ENCODE results near the gene ADAMTS17.
A peak's percentile ranks its signal among the peaks of the same experiment; 100 is the strongest.

ADAMTS17 gene

DNA sequence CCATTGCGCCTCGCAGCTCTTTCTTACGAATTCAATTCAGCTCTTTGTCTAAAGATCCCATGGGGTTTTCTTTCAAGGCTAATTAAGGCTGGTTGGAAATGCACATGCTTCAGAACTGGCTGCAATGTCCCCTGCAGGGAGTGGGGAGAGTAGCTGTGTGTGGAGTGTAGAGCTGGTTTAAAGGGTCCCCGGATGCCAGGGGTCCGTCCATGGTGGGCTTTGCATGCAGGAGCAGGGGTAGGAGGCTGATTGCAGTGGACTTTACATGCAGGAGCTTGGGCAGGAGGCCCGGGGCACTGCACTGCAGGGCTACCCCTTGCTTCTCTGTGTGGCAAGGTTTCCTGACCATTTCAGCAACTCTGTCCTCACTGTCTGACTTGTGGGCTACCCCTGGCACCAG lies 346.9 kb downstream of the ADAMTS17 start:
- Mint-ChIP-seq H3K27me3 (peaks cover 12% of the 10 kb centered on the region), H3K4me1 (no peaks in the 10 kb centered on the region), H3K27ac (no peak overlapping the region), H3K9me3 (no peaks in the 10 kb centered on the region), H3K36me3 (no peaks in the 10 kb centered on the region), H3K4me3 (no peak overlapping the region)
- ATAC-seq = no peak

DNA sequence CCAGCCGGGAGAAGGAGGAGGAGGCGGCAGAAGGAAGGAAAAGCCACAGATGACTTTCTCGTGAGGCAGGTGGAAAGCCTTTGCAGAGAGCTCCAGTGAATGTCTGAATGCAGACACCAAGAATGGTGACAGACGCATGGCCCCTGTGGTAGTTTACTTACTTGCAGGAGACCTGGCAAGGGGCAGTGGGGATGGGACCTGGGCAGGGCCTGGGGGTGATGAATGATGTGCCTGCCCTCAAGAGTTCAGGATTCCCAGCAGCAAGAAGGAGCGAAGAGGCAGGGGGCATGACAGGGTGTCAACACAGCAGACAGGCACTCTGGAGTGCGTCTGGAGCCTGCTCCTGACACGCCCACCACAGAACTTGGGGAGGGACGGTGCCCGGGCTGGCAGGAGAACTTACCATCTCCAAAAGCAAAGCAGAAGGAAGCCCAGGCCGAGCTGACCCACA lies 348.1 kb downstream of the ADAMTS17 start:
- no peak for ATAC-seq
- Mint-ChIP-seq H3K9me3 (no peaks in the 10 kb centered on the region), H3K27ac (no peak overlapping the region), H3K27me3 (peaks cover 12% of the 10 kb centered on the region), H3K4me1 (no peaks in the 10 kb centered on the region), H3K4me3 (no peak overlapping the region), H3K36me3 (no peaks in the 10 kb centered on the region)

DNA sequence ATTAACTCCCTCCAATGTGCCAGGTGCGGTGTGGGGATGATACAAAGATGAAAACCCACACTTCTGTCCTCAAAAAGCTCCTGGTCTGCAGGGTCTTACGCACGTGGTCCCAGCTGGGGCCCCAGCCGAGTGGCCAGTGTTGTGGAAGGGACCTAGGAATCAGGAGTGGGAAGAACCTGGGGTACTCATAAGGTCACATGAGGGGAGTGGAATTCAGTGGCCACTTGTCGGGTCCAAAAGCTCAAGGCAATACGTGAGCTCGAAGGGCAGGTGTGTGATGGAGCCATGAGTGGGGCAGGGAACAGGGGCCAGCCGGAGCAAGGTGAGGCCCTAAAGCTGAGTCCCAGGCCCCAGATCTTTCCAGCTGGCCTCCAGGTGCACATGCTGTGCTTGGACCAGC lies 348.5 kb downstream of the ADAMTS17 start:
- Mint-ChIP-seq H3K27ac (no peak overlapping the region), H3K27me3 (peaks cover 16% of the 10 kb centered on the region), H3K9me3 (peaks cover 1% of the 10 kb centered on the region), H3K4me1 (no peaks in the 10 kb centered on the region), H3K4me3 (no peak overlapping the region), H3K36me3 (peaks cover 2% of the 10 kb centered on the region)
- ATAC-seq = no peak

DNA sequence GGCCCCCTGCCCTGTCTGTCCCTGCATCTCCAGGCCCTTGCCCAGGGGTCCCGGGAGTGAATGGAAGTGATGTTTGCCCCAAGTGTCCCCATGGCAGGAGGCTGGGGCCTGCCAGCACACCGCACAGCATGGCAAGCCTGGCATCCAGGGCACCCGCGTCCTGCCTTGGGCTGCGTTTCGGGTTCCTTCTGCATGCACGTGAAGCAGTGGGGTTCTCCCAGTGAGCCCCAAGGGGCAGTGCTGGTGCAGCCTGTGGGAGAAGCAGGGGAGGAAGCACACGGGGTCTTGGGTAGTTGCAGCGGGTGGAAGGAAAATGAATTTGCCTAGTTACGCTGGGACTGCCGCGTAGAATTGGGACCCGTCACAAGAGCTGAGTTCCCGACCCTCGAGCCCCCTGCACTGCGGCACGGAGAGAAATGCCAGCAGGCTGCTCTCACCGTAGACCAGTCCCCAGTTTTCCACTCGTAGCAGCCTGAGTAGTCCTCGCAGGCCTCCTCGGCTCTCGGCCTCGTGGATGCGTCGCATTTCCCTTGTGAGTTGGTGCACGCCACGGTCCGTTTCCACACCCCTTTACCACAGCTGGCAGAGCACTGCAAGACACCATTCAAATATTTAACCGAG lies 349.1 kb downstream of the ADAMTS17 start:
- H3K4me3 Mint-ChIP-seq = no peak overlapping the region
- H3K36me3 Mint-ChIP-seq = peaks cover 4% of the 10 kb centered on the region
- H3K27me3 Mint-ChIP-seq = peaks cover 22% of the 10 kb centered on the region
- peaks cover 4% of the 10 kb centered on the region for H3K9me3 Mint-ChIP-seq
- no peak overlapping the region for H3K27ac Mint-ChIP-seq
- no peak for ATAC-seq
- no peaks in the 10 kb centered on the region for H3K4me1 Mint-ChIP-seq

DNA sequence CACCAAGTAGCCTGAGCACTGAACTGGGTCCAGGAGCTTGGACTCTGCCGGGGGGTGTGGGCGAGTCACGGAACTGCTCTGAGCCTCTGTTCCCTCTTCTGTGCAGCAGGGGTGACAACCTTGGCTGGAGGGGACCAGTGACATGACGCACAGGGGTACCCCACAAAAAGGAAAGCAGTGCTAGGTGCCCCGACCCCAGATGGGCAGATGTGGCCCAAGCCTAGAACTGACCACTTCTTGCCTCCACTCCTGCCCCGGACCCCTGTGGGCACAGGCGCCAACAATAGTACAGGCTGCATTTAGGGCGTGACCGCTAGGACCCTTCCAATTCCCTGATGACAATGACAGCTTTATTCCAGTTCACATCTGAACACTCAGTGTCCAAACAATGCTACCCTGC lies 352.7 kb downstream of the ADAMTS17 start:
- H3K36me3 Mint-ChIP-seq = peaks cover 4% of the 10 kb centered on the region
- no peak for ATAC-seq
- H3K27me3 Mint-ChIP-seq = peaks cover 37% of the 10 kb centered on the region
- H3K27ac Mint-ChIP-seq = no peak overlapping the region
- peaks cover 4% of the 10 kb centered on the region for H3K9me3 Mint-ChIP-seq
- no peaks in the 10 kb centered on the region for H3K4me1 Mint-ChIP-seq
- H3K4me3 Mint-ChIP-seq = no peak overlapping the region

DNA sequence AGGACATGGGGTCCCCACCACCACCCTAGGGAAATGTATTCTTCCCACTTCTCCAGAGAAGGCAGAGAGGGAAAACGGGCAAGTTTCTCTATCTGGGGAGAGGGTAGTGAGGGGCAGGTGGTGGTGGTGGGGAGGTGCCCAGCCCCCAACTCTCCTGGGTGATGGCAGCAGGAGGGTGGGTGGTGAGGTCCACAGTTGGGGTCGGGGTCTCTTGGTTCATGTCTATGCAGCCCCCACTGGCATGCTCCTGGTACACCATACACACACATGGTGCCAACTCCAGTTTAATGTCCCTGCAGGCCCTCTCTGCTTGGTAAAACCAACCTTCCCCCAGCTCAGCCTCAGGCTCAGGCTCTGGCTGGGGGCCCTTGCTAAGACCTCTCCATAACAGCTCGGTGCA lies 354.1 kb downstream of the ADAMTS17 start:
- Mint-ChIP-seq H3K4me1 (no peaks in the 10 kb centered on the region), H3K4me3 (no peak overlapping the region), H3K9me3 (peaks cover 4% of the 10 kb centered on the region), H3K36me3 (peaks cover 4% of the 10 kb centered on the region), H3K27ac (no peak overlapping the region), H3K27me3 (peaks cover 38% of the 10 kb centered on the region)
- ATAC-seq = peak; percentile 18

DNA sequence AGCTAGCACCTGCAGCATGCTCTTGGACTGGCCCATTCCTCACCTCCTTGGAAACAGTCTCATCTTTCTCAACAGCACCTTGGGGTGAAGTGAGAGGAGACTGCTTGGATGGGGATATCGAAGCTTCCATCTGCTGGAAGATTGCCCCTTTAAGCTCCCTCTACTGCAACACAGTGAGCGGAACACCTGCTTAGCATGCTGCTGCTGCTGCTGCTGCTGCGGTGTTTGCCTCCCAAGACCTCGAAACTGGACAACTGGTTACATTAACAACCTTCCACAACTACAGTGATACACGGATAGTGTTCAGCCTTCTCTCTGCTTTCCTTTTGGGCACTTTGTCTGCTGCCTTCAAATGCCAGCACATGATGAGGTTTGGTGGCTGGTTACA lies 354.7 kb downstream of the ADAMTS17 start:
- Mint-ChIP-seq H3K36me3 (peaks cover 4% of the 10 kb centered on the region), H3K9me3 (peaks cover 4% of the 10 kb centered on the region), H3K27me3 (peaks cover 44% of the 10 kb centered on the region), H3K4me3 (no peak overlapping the region), H3K4me1 (no peaks in the 10 kb centered on the region), H3K27ac (no peak overlapping the region)
- no peak for ATAC-seq

DNA sequence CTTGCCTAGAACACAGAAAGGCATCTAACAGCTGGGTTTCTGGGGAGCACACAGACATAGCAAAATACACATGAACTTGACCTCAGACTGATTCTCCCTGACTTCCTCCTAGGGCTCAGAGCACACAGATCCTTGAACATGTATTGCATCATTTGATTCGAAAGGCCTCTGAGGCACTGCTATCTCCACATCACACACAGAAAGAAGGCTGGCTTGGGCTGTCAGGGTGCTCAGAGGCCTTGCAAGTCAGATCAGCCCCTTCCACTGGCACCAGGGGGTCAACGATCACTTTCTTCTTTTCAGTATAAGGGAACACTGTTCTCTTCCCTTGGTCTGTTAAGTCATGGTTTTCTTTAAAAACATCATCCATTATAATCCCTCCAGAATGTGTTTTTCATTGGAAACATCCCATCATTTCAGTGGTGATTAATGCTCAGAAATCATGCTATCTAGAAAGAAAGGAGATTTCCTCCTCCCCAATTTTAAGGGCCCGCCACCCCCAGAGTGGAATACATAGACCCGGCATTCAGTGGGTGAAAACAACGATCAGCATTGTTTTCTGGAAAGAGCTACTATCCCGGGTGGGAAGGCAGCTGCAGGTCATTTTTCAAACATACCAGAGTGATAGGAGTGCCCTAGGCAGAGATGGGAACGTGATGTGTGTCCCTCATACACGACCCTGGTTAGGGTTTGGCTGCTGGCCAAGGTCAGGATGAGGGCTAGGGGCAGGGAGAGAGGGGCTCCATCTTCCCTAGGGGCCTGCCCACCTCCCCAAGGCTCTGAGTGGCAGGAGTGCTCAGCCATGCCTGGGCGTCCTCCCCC lies 355.3 kb downstream of the ADAMTS17 start:
- Mint-ChIP-seq H3K36me3 (peaks cover 4% of the 10 kb centered on the region), H3K27me3 (peaks cover 48% of the 10 kb centered on the region), H3K9me3 (peaks cover 4% of the 10 kb centered on the region), H3K4me3 (no peak overlapping the region), H3K4me1 (no peaks in the 10 kb centered on the region), H3K27ac (no peak overlapping the region)
- ATAC-seq = no peak

DNA sequence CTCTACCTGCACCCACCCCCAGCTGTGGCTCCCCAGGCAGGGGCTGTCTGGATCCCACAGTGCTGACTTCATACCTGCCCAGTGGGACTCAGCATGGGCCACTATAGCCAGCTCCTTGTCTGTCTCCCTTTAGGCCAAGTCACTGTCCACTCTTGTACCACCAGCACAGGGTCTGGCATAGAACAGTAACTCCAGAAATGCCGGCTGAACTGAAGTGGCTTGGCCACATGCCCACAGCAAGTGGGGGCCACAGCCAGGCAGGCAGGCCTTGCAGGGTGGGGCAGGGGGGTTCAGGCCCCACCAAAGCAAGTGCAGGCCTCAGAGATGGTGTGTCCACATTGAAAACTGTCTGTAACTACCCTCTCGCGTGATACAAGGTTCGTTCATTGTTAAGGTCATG lies 355.9 kb downstream of the ADAMTS17 start:
- Mint-ChIP-seq H3K27me3 (peaks cover 54% of the 10 kb centered on the region), H3K27ac (no peak overlapping the region), H3K4me3 (no peak overlapping the region), H3K36me3 (peaks cover 4% of the 10 kb centered on the region), H3K4me1 (no peaks in the 10 kb centered on the region), H3K9me3 (peaks cover 4% of the 10 kb centered on the region)
- ATAC-seq = no peak

DNA sequence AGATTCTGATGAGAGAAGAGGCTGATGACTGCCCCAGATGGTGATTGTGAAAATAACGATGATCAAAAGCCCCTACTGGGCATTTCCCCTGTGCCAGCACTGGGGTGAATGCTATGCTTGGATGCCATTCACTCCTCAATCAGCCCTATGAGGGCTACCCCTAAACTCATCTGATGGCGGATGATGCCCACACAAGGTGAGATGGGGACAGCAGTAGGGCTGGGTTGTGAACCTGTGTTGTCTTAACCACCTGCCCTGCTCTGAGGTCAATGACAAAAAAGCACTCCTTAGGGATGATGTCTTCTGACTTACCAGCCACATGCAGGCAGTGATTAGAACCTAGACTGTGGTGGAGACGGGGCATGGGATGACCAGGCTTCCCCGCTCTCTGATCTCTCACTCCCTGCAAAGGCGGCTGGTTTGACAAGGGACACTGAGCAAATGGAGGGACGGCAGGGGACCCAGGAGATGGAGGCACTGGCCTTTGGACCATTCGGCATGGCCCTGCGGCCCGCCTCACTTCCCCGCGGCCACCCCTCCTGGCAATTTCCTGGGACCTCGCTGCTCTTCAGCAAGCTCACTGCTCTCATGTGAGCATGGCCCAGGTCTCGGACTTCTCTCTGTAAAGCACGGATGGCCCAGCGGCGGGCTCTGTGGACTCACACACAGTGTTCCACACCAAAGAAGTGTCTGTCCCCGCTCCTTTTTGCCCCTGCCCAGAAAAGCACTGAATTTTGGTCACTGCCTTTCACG lies 357.1 kb downstream of the ADAMTS17 start:
- ATAC-seq = no peak
- no peak overlapping the region for H3K27ac Mint-ChIP-seq
- H3K9me3 Mint-ChIP-seq = peaks cover 4% of the 10 kb centered on the region
- H3K4me1 Mint-ChIP-seq = no peaks in the 10 kb centered on the region
- H3K4me3 Mint-ChIP-seq = no peak overlapping the region
- H3K36me3 Mint-ChIP-seq = peaks cover 4% of the 10 kb centered on the region
- H3K27me3 Mint-ChIP-seq = peaks cover 65% of the 10 kb centered on the region

DNA sequence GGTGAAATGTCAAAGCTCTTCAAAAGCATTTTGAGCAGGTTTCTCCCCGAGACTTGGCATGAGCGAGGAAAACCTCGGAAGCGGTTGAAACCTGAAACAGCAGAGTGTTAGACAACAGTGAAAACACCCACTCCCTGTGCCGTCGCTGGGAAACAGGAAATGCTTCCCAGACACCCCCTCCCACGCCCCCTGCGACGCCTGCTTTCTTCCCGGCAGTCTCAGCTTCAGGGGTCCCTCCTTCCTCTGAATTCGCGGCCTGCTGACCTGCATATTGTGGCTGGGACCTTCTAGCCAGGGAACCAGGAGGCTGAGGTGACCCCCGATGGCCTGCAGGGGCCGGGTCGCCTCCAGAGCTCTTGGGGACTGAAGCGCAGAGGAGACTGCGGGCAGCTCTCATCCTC lies 357.9 kb downstream of the ADAMTS17 start:
- Mint-ChIP-seq H3K27me3 (peaks cover 65% of the 10 kb centered on the region), H3K4me3 (no peak overlapping the region), H3K4me1 (no peaks in the 10 kb centered on the region), H3K9me3 (peaks cover 4% of the 10 kb centered on the region), H3K27ac (no peak overlapping the region), H3K36me3 (peaks cover 4% of the 10 kb centered on the region)
- no peak for ATAC-seq

DNA sequence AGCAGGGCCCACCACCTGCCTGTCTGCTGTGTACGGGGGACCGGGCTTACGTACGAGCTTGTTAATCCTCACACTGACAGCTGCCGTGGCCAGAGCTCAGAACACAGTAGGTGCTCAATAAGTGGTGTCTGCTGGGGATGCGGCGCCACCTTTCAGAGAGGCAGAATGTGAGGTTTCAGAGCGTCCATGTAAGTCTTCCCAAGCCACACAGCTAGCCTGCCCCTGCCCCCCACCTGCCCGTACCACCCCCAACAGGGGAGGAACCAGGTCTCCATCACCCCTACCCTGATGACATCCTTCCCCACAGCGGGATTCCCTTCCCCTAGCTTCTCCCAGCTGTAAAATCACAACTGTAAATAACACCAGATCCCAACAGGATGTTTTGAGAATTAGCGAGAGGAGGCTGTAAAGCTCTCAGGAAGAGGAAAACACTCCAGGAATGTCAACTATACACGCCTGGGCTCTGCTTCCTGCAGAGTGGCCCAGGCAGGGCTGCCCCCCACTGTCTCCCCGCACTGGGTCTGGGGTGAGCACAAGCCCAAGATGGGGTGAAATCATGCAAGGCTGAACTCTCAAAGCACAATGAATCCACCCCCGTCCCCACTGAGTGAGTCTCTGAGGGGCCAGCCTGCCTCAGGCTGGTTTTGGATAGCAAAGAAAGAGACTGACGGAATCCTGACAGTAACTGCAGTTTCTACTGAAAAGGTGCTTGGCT lies 358.4 kb downstream of the ADAMTS17 start:
- ATAC-seq = no peak
- Mint-ChIP-seq H3K4me1 (no peaks in the 10 kb centered on the region), H3K27ac (no peak overlapping the region), H3K27me3 (peaks cover 61% of the 10 kb centered on the region), H3K36me3 (peaks cover 2% of the 10 kb centered on the region), H3K9me3 (peaks cover 4% of the 10 kb centered on the region), H3K4me3 (no peak overlapping the region)

DNA sequence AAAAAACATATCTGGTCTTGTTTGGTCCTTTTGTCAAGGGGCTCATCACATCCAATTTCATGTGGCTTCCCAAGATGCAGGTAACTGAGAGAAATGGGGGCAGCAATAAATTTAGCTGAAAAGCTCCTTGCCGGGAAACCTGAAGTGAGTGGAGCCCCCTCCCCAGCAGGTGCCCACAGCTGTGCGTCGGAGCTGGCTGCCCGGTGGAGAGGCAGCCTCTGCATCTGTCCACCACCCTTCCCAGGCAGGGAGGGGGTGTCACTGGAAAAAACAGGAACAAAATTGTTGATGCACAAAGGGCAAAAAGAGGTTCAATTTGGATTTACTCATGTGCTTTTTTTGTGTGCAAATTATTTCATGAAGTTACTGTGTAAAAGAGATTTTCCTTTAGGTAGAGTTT lies 359.1 kb downstream of the ADAMTS17 start:
- Mint-ChIP-seq H3K4me3 (no peak overlapping the region), H3K9me3 (no peaks in the 10 kb centered on the region), H3K27ac (no peak overlapping the region), H3K27me3 (peaks cover 55% of the 10 kb centered on the region), H3K36me3 (no peaks in the 10 kb centered on the region), H3K4me1 (no peaks in the 10 kb centered on the region)
- ATAC-seq = no peak

DNA sequence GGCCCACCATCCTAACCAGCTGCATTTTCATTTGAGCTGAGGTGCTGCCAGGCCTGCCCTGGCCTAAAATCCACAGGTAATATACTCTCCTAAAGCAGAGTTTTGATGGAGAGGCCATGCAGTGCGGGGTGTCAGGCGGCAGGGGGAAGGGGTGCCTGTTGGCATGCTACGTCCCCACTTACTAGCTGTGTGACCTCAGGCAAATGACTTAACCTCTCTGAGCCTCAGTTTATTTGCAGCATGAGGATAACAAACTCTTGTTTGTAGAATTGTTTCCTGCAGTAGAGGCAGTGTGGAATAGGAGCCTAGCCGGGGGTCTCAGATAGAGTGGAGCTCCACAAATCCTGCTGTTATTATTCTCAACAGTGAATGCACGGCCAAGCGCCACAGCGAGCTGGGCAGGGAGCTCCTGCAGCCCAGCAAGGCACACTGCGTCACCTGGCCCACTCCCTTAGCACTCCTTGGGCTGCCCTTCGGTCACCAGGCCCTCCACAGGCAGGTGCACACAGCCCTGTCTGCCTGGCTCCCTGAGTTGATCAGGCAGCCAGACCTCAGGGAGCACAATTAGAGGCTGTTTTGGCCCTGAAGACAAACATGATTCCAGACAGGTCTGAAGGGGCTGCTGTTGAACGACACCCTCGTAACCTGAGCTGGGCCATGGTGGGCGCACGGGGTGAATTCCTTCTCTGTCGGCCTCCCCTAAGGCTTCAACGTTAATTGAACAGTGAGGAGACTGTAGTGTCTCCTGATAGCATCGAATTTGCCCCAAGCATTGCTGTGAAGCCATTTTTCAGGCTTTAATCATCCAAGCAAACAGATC lies 359.7 kb downstream of the ADAMTS17 start:
- no peak for ATAC-seq
- no peak overlapping the region for H3K4me3 Mint-ChIP-seq
- H3K4me1 Mint-ChIP-seq = no peaks in the 10 kb centered on the region
- H3K27me3 Mint-ChIP-seq = peaks cover 55% of the 10 kb centered on the region
- no peaks in the 10 kb centered on the region for H3K36me3 Mint-ChIP-seq
- H3K27ac Mint-ChIP-seq = no peak overlapping the region
- no peaks in the 10 kb centered on the region for H3K9me3 Mint-ChIP-seq
